GM18870 (cell line): Measurements from ENCODE around the gene PRICKLE1.

Experiments
- ATAC-seq: cut with Tn5 transposase; IDR thresholded peaks from one replicate; pipeline ENCODE4 v1.9.1; 2021; ENCODE audit warnings: moderate library complexity; ENCODE audit not compliant: unreplicated experiment

The PRICKLE1 gene

GRCh38 chr12:42462486-42462885, 127.1 kb downstream of the PRICKLE1 start:
- no peak for ATAC-seq

- ATAC-seq: no peak
These were observed 130.2 kb downstream of the PRICKLE1 start for GRCh38 chr12:42459336-42459847.

DNA sequence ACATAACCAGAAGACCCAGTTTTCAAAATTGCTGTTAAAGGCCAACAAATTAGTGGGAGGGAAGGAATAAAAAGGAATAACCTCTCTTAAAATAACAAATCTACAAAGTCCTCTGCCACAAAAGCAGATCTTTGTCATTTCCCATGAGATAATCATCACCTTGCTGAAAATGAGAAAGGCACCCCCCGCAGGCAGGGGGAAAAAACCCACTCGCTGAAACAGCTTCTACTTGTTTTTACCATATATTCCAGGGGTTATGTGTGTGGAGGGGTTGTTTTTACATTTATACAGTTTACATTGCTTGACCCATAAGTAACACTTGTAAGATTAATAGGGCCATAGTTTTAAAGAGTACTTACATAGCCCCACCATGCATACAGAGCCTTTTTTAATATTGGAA, 131.0 kb downstream of the PRICKLE1 start:
- ATAC-seq: no peak

DNA sequence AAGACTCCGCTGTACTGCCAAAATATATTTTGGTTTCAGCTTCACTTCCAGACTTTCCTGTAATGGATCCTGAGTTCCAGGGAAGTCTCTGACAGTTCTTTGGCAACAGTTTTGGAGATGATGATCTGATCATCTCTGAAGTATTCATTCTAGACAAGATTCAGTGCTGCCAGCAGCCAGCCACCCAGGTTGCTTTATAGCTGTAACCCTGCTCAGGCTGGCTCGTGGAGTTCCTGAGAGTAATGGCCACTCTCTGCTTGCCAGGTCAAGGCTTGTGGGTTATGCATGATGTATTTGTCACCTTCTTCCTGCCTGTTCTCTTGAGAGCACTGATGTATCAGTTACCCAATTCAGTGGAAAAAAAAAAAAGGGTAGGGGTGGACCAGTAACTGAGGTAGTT, 139.3 kb downstream of the PRICKLE1 start:
- no peak for ATAC-seq

GRCh38 chr12:42448841-42449240, 140.7 kb downstream of the PRICKLE1 start:
- ATAC-seq: no peak

GRCh38 chr12:42447371-42447786, 142.2 kb downstream of the PRICKLE1 start:
- no peak for ATAC-seq

GRCh38 chr12:42446761-42447160, 142.8 kb downstream of the PRICKLE1 start:
- no peak for ATAC-seq

DNA sequence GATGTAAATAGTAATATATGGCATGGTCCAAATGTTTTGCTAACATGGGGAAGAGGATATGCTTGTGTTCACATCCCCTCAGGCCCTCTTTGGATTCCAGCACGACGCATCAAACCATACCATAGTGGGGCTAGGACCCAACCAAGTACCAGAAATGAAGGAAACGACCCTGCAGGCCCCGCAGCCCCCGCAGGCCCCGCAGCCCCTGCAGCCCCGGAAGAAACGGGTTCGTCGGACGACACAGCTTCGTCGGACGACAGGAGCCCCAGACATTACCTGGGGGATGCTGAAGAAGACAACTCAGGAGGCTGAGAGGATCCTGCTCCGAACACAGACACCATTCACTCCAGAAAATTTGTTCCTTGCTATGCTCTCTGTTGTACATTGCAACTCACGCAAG, 143.7 kb downstream of the PRICKLE1 start:
- ATAC-seq: no peak

DNA sequence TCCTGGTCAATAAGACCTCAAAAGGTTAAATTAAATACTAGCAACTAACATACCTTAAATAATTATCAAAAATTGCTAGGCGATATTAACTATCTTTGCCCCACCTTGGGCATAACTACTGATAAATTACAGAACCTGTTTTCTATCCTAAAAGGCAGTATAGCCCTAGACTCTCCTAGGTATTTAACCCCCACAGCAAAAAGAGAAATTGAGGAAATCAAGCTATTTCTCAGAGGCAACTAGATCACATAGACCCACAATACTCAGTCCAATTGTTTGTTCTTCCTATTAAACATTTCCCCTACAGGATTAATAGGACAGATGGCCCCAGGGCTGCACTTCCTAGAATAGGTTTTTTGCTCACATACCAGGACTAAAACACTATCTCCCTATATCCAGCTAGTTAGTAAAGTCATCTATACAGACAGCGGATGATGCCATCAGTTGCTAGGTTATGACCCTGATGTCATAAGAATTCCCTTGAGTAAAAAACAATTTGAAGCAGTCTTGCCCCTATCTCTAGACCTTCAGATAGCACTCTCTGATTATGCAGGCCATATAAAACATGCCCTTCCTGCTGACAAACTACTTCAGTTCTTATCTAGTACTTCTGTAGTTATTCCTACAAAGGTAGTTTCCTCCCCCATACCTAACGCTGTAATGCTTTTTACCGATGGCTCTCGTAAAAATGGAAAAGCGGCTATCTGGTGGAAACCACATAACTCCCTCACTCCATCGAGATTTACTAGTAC, 145.2 kb downstream of the PRICKLE1 start:
- no peak for ATAC-seq

GRCh38 chr12:42442888-42443287, 146.7 kb downstream of the PRICKLE1 start:
- ATAC-seq: no peak

- ATAC-seq: no peak
These were observed 147.2 kb downstream of the PRICKLE1 start for GRCh38 chr12:42442311-42442759.

DNA sequence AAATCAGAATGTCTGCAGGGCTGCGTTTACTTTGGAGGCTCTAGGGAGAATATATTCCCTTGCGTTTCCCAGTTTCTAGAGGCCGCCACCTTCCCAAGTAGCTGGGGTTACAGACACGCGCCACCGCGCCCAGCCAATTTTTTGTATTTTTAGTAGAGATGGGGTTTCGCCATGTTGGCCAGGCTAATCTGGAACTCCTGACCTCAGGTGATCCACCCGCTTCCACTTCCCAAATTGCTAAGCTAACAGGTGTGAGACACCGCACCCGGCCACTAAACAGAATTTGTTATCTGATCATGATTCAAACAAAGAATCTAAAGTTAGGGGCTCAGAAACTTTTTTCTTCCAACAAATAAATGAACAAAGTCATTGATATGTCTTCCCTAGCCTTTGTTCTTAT, 148.9 kb downstream of the PRICKLE1 start:
- ATAC-seq: no peak

- ATAC-seq: no peak
These were observed 156.9 kb downstream of the PRICKLE1 start for GRCh38 chr12:42432517-42433140.

GRCh38 chr12:42428850-42429249, 160.7 kb downstream of the PRICKLE1 start:
- ATAC-seq: no peak

DNA sequence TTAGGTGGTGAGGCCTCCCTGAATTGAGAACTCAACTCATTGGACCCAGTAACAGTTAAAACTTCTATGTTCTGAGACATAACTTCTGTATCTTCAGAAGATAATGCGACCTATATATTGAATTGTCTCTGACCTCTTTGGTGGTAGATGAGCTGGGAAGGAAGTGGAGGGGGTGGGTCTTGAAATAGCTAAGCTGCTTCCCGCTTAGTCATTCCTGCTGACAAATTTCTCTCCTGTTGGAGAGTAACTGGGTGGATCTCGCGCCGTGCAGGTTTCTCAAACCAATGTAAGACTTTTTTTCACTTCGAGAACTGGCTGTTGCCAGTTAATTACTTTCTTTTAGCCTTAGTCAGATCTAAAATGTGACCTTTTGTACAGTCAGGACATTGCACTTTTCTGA, 162.8 kb downstream of the PRICKLE1 start:
- ATAC-seq: no peak

GRCh38 chr12:42422785-42423184, 166.8 kb downstream of the PRICKLE1 start:
- ATAC-seq: no peak

DNA sequence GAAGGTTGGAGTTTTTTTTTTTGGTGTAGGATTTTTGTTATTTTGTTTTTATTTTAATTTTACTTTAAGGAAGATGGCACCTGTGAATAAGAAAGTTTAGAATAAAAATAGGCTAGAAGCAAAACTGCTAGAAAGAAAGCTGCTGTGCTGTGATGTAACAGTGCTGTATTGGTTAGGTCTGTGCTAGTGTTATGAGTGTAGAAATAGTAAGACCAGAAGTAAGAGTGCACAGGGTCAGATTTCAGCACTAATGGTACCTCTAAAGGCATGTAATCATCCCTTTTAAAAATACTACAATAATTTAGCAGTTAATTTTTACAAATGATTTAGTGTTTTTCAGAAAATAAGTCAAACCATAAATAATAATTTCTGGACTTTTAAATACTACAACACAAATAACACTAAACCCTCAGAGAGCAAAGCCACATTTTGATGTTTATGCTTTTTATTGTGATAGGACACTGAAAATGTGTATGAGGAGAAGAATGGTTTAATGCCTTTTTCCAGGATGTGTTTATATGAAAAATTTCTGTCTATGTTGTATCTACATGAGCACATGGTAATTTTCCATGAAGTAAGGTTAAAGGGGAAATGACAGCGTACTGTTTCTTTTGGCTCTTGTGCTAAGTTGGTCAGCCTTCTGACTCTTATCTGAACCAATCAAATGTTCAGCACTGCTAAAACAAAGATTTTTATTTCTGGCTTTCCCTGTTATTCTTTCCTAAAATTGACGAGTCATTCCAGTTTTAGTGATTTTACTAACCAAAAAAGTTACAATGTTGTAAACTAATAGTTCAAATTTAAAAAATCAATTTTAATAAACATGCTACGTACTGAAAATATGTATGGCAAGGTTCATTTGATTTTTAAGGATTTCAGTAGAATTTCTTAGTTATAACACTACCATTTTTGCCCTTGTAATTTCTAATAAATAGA, 167.4 kb downstream of the PRICKLE1 start:
- ATAC-seq: peak; percentile 98

DNA sequence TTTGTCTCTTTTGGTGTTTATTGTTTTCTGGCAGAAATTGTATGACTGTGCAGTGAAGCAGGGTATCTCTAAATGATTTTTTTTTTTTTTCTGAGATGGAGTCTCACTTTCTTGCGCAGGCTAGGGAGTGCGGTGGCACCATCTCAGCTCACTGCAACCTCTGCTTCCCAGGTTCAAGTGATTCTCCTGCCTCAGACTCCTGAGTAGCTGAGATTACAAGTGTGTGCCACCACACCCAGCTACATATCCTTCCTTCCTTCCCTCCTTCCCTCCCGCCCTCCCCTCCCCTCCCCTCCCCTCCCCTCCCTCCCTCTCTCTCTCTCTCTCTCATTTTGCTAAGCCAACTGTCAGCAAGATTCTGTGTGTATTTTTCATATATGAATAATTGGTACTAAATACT, 169.2 kb downstream of the PRICKLE1 start:
- ATAC-seq: no peak

- ATAC-seq: no peak
These were observed 179.2 kb downstream of the PRICKLE1 start for GRCh38 chr12:42410340-42410739.

GRCh38 chr12:42409471-42409870, 180.1 kb downstream of the PRICKLE1 start:
- ATAC-seq: no peak

DNA sequence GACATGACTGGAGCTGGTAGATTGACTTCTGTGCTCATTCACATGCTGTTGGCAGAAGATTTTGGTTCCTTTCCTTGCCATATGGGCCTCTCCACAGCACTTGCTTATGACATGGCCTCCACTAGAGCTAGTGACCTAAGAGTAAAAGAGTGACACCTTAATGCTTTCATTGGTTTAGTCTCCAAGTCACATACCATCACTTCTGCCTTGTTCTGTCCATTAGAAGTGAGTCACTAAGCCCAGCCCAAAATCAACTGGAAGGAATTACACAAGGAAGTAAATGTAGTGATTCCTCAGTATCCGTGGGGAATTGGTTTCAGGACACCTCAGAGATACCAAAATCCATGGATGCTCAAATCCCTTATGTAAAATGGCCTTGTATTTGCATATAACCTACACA, 182.2 kb downstream of the PRICKLE1 start:
- ATAC-seq: no peak
